GM19372 (cell line): ENCODE data around the gene GLIPR1L2.
"Not testable (repeated sequence)": the region's sequence is repeated elsewhere in the genome, so short reads cannot be mapped to it uniquely, and the experiment has no call there.

ENCODE experiments used
- ATAC-seq: cut with Tn5 transposase; IDR thresholded peaks from one replicate; pipeline ENCODE4 v1.9.1; 2021; ENCODE audit warnings: mild to moderate bottlenecking, low read depth, moderate library complexity; ENCODE audit not compliant: unreplicated experiment

Gene GLIPR1L2

GRCh38 chr12:75428767-75429166, 37.9 kb downstream of the GLIPR1L2 start:
- no peak for ATAC-seq

DNA sequence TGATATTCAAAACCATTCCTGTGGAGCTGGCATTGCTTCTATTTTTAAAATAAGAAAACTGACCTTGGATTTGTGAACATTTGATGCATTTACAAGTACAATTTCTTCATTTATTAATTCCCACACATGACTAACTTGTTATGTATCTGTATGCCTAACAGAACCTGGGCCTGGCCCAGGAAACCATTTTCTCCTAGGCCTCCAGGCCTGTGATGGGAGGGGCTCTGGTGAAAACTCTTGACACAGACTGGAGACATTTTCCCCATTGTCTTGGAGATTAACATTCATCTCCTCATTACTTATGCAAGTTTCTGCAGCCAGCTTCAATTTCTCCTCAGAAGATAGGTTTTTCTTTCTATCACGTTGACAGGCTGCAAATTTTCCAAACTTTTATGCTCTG, 42.0 kb downstream of the GLIPR1L2 start:
- ATAC-seq = no peak

DNA sequence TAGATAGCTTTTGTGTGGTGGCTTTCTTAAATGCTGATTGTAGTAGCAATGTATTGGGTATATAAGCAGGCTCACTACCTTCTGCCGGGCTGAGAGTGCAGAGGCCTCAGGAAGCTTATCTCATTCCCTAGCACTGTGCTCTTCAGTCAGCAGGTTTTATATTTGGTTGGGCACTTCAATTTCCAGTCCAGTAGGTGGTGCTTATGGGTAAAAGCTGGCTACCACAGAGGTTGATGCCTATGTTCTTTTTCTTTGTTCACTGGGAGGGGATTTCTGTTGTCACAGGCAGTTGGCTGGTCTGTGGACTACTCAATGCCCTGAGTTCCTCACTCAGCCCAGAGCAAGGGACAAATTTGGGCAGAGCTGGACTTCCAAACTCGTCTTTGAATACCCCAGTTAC, 46.7 kb downstream of the GLIPR1L2 start:
- ATAC-seq = peak; percentile 56

DNA sequence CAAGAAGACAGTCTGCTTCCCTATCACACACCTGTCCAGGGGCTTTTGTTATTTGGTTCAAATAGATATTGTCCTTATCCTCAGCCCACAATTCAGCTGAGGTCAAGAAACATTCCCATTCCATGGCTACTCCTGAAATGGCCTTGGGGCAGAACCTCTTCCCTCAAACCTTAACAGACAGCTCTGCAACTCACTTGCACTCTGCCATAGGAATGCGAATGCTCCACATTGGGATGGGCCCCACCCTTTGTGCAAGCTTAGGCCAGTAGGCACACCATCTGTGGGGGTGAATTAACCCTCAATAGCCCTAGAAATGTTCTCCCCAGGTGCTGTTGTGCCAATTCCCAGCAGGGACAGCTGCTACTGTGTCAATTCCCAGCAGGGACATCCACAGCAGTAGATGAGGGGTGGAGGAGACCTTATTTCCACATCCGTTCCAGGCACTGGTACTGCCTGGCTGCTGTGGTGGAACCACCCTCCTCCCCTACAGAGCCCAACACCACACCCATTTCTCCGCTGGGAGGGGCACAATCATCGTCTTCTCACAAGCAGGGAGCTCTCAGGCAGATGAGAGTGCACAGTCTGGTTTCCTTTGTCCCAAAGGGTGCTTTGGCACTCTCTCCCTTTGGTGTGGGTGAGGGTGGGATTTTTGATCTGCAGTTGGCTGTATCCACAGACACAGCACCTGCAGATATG, 47.3 kb downstream of the GLIPR1L2 start:
- no peak for ATAC-seq

- ATAC-seq = no peak
These were observed 48.2 kb downstream of the GLIPR1L2 start for GRCh38 chr12:75439048-75439447.

GRCh38 chr12:75439930-75440329, 49.0 kb downstream of the GLIPR1L2 start:
- ATAC-seq = no peak

- not testable (repeated sequence) for ATAC-seq
These were observed 51.0 kb downstream of the GLIPR1L2 start for GRCh38 chr12:75441687-75442449.

DNA sequence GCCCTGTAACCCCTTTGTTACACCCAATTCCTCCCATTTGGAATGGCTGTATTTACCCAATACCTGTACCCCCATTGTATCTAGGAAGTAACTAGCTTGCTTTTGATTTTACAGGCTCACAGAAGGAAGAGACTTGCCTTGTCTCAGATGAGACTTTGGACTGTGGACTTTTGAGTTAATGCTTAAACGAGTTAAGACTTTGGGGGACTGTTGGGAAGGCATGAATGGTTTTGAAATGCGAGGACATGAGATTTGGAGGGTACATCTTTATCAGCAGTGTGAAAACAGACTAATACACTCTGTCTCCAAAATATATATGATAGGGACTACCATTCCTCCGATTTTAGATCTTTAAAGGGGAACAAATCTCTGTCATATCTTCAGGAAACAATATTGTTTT, 51.6 kb downstream of the GLIPR1L2 start:
- not testable (repeated sequence) for ATAC-seq

GRCh38 chr12:75443709-75444108, 52.8 kb downstream of the GLIPR1L2 start:
- ATAC-seq = no peak

- ATAC-seq = no peak
These were observed 53.7 kb downstream of the GLIPR1L2 start for GRCh38 chr12:75444429-75445136.

DNA sequence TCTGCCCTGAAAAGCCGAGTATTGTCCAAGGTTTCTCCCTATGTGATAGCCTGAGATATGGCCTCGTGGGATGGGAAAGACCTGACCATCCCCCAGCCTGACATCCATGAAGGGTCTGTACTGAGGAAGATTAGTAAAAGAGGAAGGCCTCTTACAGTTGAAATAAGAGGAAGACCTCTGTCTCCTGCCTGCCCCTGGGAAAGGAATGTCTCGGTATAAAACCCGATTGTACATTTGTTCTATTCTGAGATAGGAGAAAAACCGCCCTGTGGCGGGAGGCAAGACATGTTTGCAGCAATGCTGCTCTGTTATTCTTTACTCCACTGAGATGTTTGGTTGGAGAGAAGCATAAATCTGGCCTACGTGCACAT, 54.2 kb downstream of the GLIPR1L2 start:
- not testable (repeated sequence) for ATAC-seq

GRCh38 chr12:75446857-75447256, 56.0 kb downstream of the GLIPR1L2 start:
- no peak for ATAC-seq

GRCh38 chr12:75447691-75448393, 57.0 kb downstream of the GLIPR1L2 start:
- ATAC-seq = no peak

GRCh38 chr12:75452675-75453330, 61.9 kb downstream of the GLIPR1L2 start:
- no peak for ATAC-seq

GRCh38 chr12:75455839-75456238, 65.0 kb downstream of the GLIPR1L2 start:
- no peak for ATAC-seq

DNA sequence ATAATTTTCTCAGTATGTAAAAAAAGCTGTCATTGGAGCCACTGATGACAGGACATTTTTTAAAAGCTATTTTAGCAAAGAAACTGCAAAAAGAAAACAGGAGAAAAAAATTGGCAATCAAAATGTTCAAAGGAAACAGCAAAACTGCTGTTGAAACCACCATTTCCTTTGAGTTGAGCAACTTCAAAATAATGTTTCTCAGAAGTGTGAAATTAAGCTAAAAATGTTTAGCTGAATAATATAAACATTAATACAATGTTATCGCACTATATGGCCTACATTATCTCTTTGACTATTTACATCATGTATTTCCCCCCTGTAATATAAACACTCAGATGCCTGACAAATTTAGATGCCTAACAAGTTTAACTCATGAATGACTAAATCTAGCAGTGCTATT, 66.3 kb downstream of the GLIPR1L2 start:
- ATAC-seq = no peak

DNA sequence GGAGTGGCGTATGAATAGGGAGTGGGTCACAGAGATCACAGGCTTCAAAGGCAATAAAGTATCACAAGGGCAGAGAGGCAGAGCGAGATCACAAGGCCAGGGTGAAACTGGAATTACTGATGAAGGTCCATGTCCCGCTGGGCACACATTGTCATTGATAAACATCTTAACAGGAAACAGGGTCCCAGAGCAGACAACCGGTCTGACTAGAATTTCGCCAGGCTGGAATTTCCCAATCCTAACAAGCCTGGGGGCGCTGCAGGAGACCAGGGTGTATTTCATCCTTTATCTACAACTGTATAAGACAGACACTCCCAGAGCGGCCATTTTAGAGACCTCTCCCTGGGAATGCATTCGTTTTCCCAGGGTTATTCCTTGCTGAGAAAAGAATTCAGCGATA, 67.0 kb downstream of the GLIPR1L2 start:
- not testable (repeated sequence) for ATAC-seq

- ATAC-seq = no peak
These were observed 68.9 kb downstream of the GLIPR1L2 start for GRCh38 chr12:75459755-75460154.

- ATAC-seq = no peak
These were observed 69.3 kb downstream of the GLIPR1L2 start for GRCh38 chr12:75460204-75460603.
